Measurements from ENCODE around the gene INPP4B.

INPP4B gene

DNA sequence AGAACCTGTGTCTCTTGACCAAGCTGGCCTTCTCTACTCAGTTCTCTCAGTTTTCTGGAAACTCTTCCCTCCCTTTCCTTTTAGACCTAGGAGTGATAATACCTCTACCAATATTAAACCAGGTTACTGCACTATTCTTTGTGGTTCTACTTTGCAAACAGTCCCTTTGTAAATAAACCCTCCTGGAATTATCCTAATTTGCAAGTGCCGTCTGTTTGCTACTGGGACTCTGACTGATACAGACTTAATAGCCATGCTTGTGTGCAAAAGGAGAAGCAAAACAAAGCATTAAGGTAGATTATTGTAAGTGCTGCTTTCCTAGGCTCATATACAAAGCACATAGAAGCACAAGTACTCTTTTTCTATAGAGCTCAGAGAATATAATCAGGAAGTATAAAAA is 507.0 kb downstream of the INPP4B start:
- DNase-seq (ENCODE audit: low spot score), result no peak

DNA sequence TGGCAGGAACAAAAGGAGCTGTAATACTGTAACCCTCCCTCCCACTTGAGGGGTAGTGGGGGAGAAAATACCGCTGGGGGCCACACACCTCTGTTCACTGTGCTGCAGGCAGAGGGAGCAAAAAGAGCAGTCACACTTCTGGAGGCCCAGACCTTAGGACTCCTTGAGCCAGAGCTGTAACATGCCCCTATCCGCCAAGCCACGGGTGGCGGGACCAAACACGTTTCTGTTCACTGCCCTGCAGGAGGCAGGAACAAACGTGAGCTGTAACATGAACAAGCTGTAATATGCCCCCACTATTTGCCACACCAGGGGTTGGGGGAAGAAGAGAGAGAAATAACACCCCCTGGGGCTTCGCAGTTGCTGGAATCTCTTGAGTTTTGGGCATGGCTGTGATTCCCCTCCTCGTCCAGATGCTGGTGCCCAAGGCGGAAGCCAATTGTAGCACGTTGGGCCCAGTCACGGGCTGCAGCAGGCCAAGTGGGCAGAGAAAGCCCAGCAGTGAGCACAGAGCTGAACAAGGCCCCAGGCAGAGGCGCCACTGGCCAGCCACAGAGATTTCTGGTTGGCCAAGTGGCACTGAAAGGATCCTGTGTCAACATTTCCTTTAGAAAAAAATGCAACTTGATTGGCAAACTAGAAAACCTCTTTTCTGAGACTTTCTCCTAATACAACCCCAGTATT is 509.7 kb downstream of the INPP4B start:
- no peak for DNase-seq (ENCODE audit: low spot score)

DNA sequence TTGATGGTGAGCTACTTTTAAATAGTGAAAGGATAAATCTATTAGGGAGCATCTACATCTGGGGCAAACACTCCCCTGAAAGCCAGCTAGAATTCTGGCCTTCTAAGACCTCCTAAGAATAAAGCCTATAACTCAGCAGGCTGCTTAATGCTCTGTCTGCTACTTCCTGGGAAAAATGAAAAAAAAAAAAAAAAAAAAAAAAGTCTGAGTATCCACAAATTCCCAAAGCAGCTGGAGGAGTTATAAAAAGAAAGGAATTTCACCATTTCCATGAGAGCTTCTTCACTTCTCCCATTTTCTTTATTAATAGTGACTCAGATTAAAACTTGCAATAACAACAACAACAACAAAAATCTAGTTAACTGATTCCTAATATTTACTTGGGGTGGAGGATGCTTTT is 511.2 kb downstream of the INPP4B start:
- DNase-seq (ENCODE audit: low spot score), result no peak

DNA sequence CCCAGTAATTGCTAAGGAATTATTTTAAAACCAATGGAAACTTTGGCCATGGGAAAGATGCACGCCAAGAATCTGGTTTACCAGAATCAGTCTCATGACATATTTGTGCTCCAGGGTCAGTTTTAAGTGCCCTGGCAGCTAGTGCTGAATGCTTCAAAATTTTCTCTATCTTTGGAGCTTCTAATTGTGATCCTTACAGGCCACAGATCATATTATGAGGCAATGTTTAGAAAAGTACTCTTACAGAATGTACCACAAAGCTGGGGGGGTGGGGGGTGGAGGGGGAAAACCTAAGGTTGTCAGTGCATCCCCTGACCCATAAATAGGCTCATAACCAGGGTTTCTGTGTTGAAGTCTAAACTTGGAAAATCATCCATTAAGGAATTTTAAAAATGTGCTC is 514.5 kb downstream of the INPP4B start:
- no peak for DNase-seq (ENCODE audit: low spot score)

DNA sequence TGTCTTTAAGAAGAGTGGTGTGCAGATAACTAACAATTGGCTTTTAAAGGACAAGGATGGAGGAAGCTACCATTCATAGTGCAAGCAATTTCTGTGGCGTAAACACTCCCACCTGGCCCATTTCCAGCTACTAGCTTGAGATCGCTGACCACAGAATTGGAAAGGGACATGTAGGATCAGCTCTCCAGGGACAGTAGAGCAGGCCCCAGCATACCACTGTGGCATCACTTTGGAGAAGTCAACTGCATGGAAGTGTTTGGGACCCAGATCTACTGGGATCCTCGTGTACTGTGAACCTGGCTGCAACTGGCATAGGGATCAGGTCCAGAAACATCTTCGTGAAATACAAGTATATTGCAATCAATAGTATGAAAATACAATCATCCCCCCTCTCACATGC is 515.0 kb downstream of the INPP4B start:
- no peak for DNase-seq (ENCODE audit: low spot score)

DNA sequence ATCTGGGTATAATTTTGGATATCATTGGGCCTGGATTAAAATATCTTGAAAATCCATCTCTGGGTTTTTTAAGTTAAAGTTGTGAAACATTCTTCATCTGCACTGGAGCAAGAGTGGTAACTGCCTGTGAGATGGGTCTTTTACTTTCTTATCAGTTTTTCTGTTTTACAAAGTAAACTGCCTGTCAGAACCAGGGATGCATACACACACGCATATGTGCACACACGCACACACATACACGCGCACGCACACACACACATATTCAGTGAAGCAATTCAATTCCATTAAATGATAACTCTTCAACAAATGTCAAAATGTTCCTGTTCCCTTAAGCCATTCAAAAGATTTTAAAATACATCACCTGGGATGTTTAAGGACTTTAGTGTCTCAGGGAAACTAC is 515.8 kb downstream of the INPP4B start:
- no peak for DNase-seq (ENCODE audit: low spot score)

DNA sequence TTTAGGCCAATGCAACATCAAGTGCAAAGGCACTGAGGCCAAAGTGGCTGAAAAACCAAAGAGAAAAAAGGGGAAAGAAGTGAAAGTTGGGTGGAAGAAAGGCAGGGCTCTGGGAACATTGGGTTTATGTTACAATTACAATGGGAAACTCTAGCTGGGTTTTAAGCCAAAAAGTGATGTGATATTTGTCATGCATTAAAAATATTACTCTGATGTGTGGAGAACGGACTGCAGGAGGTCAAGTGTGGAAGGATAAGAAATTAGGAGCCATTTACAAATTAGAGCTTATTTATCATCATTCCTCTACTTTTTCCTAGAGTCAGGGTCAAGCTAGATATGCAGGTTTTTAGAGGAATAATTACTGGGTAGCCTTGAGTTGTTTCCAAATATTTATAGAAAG is 516.8 kb downstream of the INPP4B start:
- no peak for DNase-seq (ENCODE audit: low spot score)

DNA sequence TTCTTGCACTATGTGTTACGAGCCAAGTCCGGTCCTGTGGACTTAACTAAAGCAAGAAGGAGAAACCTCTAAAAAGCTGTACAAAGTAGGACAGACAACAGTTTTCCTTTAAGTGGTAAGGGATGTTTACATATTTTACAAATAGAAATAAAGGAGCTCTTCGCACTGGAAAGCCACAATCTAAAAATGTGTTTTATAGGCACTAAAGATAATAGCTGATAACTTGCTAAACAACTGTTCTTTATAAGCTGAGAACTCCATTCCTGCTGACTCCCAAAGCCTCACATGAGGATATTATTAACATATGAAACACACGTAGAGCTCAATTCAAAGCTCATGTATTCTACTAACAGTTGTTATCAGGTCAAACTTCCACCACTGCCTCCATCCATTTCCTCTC is 519.9 kb downstream of the INPP4B start:
- no peak for DNase-seq (ENCODE audit: low spot score)

DNA sequence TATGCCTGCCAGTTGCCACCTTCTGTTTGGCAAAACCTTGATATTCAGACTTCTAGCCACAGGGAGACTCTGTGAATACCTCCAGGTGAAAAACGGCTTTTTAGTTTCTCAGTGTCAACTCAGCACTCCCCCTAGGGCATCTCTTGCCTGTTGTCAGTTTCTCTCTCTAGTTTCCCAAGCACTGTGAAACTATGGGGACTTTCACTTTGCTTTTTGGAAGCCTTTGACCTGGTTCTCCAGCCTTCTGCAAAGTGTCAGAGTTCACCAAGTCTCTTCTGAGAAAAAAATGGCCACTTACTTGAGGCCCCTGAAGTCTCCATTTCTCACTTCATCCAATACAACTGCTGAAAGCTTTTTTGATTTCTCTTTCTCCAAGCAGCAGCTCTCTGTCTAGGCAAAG is 521.5 kb downstream of the INPP4B start:
- no peak for DNase-seq (ENCODE audit: low spot score)

DNA sequence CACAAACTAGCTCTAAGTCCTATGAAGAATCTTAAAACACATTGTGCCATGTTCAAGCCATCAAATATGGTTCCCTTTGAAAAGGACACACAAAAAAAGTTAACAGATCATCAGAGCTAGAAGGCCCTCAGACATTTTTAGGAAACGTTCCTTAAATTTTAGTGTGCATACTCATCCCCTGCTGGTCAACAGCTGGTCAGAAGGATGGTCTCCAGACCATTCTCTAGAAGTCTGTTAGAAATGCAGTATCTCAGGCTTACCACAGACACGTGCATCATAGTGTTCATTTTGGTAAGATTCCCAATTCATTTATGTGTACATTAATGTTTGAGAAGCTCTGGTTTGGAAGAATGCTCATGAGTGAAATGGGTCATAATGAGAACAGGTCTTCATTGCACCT is 523.1 kb downstream of the INPP4B start:
- DNase-seq (ENCODE audit: low spot score), result no peak

DNA sequence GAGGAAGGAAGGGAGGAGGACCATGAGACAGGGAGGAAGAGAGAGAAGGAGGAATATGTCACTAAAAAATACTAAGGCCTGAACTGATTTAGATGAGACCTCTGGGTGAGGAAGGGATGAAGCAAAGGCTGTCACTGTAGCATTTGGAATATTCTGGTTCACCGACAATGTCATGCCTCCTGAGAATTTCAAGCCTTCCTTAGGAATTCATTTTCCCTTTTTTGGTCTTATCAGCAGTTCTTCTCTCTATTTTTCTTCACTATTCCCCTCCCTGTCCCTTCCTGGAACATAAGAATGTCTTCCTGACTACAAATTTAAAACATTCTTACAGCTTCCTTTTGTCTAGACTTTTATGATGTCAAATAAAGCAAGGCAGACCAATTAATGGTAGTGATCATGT is 527.8 kb downstream of the INPP4B start:
- no peak for DNase-seq (ENCODE audit: low spot score)

DNA sequence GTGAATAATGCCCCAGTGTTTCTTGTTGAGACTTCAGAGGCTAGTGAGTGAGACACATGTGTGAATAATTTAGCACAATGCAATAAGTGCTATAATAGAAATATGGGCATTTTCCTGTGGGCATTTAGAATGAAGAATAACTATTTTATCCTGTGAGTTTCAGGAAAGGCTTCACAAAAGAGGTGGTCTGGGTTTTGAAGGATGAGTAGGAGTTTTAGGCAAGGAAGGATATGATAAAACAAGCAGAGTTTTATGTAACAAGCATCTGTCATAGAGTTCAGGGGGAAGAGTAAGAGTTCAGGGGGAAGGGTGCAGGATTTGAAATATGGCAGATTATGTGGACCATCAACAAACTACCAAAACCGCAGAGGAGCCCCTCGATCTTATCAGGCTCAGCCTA is 529.2 kb downstream of the INPP4B start:
- no peak for DNase-seq (ENCODE audit: low spot score)

DNA sequence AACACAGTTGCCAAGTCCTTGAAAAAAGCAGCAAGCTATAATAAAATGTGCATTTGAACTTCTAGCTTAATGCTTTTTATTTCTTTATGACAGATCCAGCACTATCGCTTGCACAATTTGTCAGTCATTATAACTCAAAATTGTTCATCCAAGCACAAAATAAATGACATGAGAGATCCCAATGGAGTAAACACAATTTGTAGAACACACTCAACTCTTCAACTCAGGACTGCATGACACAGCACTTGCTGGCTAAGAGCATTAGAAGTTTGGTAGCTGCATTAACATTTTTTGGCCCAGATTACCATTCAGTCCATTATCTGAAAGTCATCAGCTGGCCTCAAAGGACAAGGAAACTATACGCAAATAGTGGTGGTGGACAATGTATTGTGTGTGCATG is 530.1 kb downstream of the INPP4B start:
- DNase-seq (ENCODE audit: low spot score), result no peak

DNA sequence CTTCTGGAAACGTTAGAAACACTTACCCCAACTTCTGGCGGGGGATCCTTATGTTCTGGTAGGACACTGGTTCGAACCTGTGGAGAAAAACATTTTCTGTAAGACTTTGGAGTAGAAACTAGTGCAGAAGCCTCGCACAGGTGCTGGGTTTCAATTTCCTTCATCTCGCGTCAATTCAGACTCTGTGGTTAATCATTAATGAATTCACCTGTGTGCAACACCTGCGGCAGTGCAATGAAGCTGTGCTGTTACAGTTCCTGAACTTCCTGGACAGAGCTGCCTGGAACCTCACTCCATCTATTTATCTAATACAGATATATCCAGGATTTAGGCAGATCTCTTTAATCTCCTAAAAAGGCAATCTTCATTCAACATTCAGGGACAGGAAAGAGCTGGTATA is 531.4 kb downstream of the INPP4B start:
- DNase-seq (ENCODE audit: low spot score), result no peak

DNA sequence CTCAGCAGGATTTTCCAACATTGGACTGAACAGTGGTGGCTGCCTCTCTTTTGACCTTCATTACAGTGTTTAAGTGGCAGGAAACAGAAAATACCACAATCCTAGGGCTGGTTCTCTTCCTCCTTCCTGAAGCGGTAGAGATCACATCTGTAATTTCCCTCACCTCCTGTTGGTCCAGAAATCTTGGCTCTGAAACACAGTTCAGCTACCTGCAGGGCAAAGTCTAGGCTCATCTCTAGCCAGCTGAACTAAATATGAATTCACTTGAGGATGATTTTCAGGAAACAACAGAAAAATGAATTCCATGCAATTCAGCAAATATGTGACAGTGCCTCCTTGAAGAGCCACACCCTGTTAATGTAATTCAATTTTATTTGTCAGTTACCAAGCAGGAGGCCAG is 531.9 kb downstream of the INPP4B start:
- no peak for DNase-seq (ENCODE audit: low spot score)

DNA sequence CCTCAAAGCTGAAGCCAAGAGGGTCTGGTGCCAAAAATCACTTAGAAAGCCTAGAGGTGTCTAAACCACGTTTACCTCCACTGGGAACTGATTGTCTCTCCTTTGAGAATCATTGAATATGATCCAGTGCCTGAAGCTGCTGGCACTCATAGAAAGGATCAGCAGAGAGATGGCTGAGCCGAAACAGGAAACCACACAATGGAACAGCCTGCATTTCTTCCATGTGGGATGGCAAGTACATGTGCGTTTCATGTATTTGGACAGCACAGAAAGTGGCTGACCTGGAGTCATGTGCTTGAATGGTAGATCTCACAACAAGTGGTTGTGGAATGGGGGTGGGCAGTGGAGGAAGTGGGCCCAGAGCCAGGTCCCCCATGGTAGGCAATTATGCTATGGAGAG is 533.7 kb downstream of the INPP4B start:
- DNase-seq (ENCODE audit: low spot score), result no peak

DNA sequence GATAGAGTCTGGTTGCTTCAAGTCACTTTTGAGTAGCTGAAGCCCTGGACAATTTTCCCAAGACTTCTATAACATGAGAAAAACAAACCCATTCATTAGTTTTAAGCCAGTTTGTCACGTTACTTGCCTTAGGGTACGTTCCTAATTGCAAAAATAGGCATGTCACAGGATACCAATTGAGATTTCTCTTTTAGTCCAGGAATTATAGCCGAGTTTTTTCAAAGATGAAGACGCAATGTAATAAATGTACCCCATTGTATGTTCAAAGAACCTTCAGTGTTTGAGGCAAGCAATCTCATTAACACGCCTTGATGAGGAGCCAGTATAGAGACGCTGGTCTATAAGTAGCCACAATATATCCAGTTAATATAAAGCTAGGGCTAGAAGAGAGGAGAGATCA is 534.2 kb downstream of the INPP4B start:
- no peak for DNase-seq (ENCODE audit: low spot score)

DNA sequence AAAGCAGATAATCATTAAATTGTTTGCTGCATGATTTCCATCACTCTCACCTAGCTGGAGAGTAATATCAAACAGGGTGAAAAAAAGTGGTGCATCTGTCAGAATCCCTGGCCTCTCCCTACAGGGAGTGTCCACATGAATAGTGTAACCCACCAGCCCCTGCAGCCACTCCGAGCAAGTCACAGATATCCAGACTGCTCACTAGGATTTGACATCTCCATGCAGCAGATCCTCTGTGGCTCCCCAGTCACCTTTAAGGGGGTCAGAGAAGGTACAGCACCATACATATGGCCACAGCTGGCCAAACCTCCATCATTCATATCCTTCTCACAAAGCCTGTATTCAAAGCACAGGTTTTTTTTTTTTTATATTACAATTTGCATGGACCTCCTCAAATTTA is 536.3 kb downstream of the INPP4B start:
- no peak for DNase-seq (ENCODE audit: low spot score)

DNA sequence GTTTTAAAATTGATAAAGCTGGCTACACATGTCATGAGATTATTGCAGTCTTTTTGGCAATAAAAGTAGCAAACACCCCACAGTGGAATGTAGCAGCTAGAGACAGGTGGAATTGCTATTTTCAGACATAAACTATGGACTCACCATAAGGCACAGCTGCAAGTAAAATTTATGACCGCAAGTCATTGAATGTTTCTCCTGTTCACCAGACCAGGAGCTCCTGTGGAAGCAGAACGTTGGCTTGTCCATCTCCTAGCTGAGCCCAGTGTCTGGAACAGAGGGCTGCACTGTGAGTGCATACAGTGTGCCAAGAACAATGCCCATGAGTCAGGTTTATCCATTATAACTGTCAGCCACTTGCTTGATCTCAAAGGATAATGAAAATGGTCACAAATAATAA is 538.2 kb downstream of the INPP4B start:
- no peak for DNase-seq (ENCODE audit: low spot score)

DNA sequence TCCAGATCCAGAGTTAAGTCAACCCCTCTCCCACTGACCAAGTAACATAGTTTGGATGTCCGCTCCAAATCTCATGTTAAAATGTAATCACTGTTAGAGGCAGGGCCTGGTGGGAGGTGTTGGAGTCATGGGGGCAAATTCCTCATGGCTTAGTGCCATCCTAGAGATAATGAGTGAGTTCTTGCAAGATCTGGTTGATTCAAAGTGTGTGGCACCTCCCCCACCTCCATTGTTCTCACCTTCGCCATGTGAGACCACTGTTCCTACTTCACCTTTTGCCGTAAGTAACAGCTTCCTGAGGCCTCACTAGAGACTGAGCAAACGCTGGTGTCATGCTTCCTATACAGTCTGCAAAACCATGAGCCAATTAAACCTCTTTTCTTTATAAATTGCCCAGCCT is 548.8 kb downstream of the INPP4B start:
- DNase-seq (ENCODE audit: low spot score), result no peak

DNA sequence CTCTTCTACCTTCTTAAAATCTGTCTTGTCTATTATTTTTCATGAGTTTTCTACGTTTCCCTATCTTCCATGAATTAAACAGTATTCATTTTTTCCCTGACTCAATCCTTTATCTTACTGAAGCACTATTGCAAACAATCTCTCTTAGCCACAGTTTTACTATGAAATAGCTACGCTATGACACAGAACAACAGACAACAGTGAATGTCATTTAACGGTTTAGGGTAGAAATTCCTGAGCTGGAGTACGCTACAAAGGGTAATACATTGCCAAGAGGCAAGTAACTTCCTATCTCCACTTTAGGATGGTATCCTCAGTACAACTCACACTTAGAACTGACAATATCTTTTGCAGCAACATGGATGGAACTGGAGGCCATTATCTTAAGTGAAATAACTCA is 552.6 kb downstream of the INPP4B start:
- DNase-seq (ENCODE audit: low spot score), result no peak

DNA sequence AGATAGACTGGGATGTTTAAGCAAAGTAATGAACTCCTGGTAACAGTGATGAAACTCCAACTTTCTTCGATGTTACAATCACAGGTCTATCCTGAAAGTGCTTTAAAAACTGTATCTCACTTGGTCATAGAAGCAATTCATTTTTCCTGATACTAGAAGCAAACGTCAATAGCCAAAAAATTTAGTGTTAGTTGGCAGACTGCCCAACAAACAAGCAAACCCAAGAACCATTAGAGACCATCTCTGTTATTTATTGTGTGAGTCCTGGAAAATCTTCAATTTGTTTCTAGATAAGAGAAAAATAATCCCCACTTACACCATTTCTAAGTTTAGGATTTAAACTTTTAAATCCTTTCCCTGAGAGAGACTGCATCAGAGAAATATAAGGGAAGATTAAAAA is 553.9 kb downstream of the INPP4B start:
- DNase-seq (ENCODE audit: low spot score), result no peak

DNA sequence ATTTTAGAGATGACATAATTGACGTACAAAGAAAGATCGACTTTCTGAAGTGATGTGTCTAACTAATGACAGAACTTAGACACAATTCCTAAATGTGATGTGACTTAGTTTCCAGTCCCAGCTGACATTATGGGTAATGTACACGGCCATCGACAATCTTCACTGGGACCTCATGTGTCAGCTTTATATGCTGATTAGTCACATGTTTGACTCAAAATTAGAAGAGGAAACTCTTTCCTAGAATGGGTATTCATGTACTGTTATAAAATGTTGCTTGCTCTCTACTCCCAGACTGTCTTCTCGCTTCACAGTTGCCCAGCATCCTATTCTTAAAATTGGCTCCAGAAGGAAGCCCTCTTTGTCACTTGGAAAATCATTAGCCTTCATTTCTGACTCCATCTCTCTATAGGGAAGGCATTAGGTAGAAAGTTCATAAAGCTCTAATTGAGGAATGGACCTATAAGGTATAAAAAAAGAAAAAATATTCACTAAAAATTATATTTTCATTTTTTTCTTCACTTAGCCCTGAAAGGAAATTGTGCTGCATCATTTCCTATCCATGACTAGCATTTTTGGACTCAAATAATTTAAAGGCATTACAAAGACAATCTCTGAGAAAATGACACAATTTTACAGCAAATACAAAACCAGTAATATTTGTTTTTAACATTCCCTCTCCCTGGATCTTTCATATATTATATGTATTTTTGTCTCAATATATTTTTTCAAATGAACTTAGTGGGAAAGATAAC is 554.6 kb downstream of the INPP4B start:
- no peak for DNase-seq (ENCODE audit: low spot score)

DNA sequence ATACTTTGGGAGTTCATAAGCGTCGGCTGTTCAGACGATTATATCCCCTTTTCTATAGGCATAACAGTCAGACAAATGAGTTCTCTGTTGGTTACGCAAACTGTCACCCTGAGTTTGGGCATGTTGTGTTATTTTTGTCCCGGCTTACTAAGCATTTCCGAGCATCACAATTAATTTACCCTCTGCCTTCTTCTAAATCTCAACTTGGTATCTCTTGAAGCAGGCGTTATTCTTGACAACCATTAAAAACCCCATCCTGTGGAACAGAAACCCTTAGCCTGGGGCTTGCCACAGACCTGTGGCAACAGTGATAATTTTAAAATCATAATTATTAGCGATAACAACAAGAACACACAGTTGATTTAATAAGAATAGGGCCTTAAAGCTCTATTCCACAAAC is 558.7 kb downstream of the INPP4B start:
- DNase-seq (ENCODE audit: low spot score), result no peak
